ENCODE data around the gene HPSE2.

- TF ChIP-seq CTCF (IDR thresholded peaks at IDR 0.05): no peak
- TF ChIP-seq POLR2AphosphoS5 (IDR thresholded peaks at IDR 0.05; ENCODE audit: insufficient read depth in 1 of 2, low read depth in 1 of 2): no peak
- TF ChIP-seq POLR2A (IDR thresholded peaks at IDR 0.05): no peak
These were observed 286.3 kb downstream of the HPSE2 start for GRCh38 chr10:98949306-98949705.

Measured in vagina (tissue), 2 donors.